Glomerular endothelial cell (primary cell): Measurements from ENCODE around the gene LRP1. TPM values are rescaled to one million over a fixed set of nuclear protein-coding genes. Genes with fewer than 3 reads are reported as not detected.
"Not testable (repeated sequence)": the region's sequence is repeated elsewhere in the genome, so short reads cannot be mapped to it uniquely, and the experiment has no call there.

Experiments
- DNase-seq: peaks from one replicate; pipeline ENCODE4 v3.0.0-alpha.2; 2011; ENCODE audit warnings: low read depth, low spot score; ENCODE audit errors: extremely low read depth
- total RNA-seq: library from RNA; depleted of rRNA; stranded (reverse); fragments of >200 nt; gene quantifications from 2 replicates; pipeline ENCODE4 v1.2.3, GENCODE V29; 2015

LRP1 gene
- total RNA-seq, 1 donor from 2014 or later, result 21.4 TPM

DNA sequence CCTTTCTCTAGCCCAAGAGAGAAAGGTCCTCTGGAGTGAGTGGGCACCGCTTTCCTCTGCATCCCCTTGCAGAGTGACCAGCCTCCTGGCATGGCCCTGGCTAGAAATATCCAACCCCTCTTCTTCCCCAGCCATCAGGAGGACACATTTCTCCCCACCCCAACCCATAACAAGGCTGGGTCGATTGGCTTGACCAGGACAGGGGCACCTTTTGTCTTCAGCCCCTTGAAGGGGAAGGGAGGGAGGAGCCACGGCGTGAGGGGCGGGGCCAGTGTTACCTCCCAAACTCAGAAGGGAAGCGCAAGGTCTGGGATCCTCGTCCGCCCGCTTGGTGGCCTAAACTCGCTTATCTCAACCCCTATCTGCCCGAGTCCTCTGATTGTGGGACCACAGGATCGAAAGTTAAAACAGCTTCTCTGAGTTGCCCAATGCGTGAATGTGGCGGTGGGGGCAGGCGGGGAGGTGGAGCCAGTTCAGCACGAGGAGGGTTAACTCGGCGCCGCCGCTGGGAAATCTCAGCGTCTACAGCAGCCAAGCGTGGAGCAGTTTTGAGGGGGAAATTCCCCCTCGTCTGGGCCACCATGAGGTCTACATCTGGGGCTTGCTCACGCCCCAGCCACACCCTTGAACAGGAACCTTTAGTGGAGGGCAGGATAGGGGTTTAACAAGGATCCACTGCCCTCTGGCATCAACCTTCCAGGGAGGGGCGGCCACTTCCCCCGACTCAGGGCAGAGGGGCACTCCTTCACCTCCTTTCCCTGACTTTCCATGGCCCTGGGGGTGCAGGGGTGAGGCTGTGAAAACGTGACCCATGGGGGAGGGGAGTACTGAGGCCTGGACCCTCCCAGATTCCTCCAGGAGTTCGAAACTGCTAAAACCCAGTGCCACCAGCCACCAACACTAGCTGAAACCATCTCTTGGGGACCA lies 17.9 kb upstream of the LRP1 start:
- DNase-seq, result no peak

GRCh38 chr12:57111031-57111734 lies 17.1 kb upstream of the LRP1 start, which contains the start of gene STAT6:
Gene STAT6 (minus strand): TSS chr12:57111362. CDS start chr12:57108278, 3,084 bp downstream.
- DNase-seq, result no peak

DNA sequence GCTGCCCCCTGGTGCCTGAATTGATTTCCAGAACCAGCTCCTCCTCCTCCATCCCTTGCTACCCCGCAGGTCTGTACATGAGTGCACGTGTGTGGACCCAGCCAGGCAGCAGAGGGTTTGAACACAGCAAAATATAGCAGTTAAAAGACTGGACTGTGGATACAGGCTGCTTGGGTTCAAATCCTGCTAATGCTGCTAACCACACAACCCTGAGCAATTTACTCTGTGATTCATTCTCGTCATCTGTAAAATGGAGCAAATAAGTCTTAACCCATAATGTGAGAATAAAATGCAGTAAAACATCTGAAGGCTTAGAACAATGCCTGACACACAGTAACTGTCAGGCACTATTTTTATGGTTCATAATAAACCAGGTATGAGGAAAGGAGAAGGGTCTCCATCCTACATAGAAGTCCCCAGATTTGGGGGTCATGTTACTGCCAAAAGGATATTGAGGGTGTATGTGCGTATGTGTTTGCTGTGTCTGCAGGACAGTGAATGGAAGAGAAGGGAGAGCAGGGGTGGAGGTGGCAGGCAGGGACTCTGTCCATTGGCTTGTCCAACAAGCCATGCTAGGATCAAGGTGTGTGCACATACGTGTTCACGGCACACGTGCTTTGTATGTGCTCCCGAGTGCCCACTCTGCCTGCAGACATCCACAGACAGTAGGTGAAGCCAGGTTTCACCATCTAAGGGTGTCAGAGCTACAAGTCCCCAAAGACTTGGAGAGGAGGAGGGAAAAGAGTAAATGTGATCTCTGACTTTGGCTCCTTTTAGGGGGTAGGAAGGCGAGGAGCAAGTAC lies 15.6 kb upstream of the LRP1 start:
- DNase-seq, result no peak

- no peak for DNase-seq
Measured at GRCh38 chr12:57116580-57117281, 11.6 kb upstream of the LRP1 start.

GRCh38 chr12:57118711-57119271 lies 9.5 kb upstream of the LRP1 start:
- DNase-seq, result no peak

GRCh38 chr12:57119294-57120085 lies 8.8 kb upstream of the LRP1 start:
- DNase-seq, result no peak

- DNase-seq, result not testable (repeated sequence)
Measured at GRCh38 chr12:57120718-57121117, 7.6 kb upstream of the LRP1 start.

GRCh38 chr12:57123813-57124212 lies 4.5 kb upstream of the LRP1 start:
- DNase-seq, result no peak

GRCh38 chr12:57124261-57124877 lies 3.9 kb upstream of the LRP1 start:
- peak; percentile 34 for DNase-seq

GRCh38 chr12:57126061-57126460 lies 2.2 kb upstream of the LRP1 start:
- no peak for DNase-seq

DNA sequence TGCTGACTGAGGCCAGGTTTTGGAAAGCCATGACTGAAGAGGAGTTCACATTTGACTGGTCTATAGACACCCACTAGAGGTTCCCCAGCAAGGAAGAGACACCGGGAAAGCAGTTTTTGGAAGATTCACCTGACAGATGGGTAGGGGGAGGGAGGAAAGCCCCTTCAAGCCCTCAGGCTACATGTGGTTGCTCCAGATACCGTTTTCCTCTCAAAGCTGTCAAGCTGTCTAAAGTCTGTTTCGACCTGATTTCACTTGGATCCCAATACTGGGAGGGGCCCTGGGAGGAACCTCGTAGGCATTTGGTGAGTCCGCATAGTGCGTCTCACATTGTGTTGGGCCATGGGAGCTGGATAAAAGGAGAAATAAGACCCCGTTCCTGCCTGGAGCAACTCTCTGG lies 1.7 kb upstream of the LRP1 start:
- no peak for DNase-seq

- DNase-seq, result no peak
Measured at GRCh38 chr12:57127101-57127725, 1.1 kb upstream of the LRP1 start.

DNA sequence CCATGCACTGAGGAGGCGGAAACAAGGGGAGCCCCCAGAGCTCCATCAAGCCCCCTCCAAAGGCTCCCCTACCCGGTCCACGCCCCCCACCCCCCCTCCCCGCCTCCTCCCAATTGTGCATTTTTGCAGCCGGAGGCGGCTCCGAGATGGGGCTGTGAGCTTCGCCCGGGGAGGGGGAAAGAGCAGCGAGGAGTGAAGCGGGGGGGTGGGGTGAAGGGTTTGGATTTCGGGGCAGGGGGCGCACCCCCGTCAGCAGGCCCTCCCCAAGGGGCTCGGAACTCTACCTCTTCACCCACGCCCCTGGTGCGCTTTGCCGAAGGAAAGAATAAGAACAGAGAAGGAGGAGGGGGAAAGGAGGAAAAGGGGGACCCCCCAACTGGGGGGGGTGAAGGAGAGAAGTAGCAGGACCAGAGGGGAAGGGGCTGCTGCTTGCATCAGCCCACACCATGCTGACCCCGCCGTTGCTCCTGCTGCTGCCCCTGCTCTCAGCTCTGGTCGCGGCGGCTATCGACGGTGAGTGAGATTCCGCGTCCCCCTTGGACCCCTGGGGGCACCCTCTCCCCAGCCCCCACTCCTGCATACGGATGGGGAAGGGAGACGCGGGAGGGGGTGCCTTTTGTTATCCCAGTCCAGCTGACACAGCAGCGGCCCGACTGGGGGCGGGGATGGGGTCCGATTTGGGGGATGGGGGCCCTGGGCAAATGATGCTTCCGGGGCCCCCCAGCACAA lies 400 bp downstream of the LRP1 start:
- no peak for DNase-seq

GRCh38 chr12:57129321-57129842 lies 1.1 kb downstream of the LRP1 start:
- no peak for DNase-seq

DNA sequence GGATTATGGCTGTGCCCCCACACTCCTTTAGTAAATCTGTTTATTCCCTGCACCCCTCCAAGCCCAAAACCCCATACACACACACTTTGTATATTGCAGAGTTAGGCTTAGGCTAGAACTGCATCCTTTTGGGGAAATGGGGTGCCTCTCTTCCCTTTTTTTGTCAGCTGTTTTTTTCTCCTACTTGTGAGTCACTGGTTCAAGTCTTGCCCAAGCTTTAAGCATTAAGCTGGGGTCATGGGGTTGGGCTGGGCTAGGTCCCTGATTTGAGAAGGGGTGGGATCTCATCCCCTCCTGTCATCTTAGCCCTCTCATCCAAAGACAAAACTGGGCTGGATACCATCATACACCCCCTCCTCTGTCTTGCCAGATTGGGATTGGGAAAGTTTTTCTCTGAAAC lies 1.6 kb downstream of the LRP1 start:
- DNase-seq, result no peak

GRCh38 chr12:57130941-57131340 lies 2.7 kb downstream of the LRP1 start:
- no peak for DNase-seq

- no peak for DNase-seq
Measured at GRCh38 chr12:57131896-57132744, 3.8 kb downstream of the LRP1 start.
